ENCODE measurements around the gene EPB41L4A. TPM values are rescaled to one million over a fixed set of nuclear protein-coding genes. Genes with fewer than 3 reads are reported as not detected.

The EPB41L4A gene
- total RNA-seq, 1 experiment from 2014 or later, result 0.87 TPM

DNA sequence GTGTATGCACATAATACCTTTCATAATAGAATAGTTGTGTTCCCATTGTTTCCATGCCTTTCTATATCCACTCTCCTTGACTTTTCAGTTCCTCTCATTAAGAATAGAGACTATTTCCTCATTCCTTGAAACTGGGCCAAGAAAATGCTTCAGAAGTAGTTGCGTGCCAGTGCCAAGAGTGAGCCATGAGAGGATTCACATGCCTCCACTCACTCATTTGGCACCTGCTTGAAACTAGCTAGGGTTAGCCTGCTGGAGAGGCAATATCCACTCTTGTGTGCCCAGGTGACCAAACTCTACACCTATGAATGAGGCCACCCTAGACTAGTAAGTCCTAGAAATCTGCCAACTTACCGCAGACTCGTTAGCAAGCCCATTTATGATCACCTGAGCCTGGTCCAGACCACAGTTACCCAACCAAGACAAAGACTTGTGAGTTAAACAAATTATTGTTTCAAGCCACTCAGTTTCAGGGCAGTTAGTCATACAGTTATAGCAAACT, 276.3 kb downstream of the EPB41L4A start:
- ChIA-PET CTCF (no interaction called here), POLR2A (no interaction called here)
- H3K4me3 ChIP-seq (ENCODE audit: low read depth in 2 of 2, low read length in 2 of 2), result no peak overlapping the region
- intact Hi-C loops (cut with micrococcal nuclease; ENCODE audit: unreplicated experiment) (loop anchor here (10.0 kb wide), 1 partner anchor 458 kb away; no protein-coding TSS in a partner anchor), in situ Hi-C loops (cut with HindIII; ENCODE audit: low pct_unique_long_range_greater_than_20kb, low sequenced_read_pairs) (no loop called here)
- DNase-seq (ENCODE audit: low read depth, low spot score) (no peak), ATAC-seq (no peak)
- H3K27me3 ChIP-seq (ENCODE audit: control insufficient read depth, insufficient read depth, low read length), result no peaks in the 10 kb centered on the region
- no peak overlapping the region for H3K27ac ChIP-seq (ENCODE audit: low read length)
- H3K9me3 ChIP-seq (ENCODE audit: control insufficient read depth, insufficient read depth, low read depth, low read length), result no peaks in the 10 kb centered on the region
- H3K4me1 ChIP-seq (ENCODE audit: control insufficient read depth, insufficient read depth, low read length), result no peaks in the 10 kb centered on the region
- TF ChIP-seq, protein P1, sequence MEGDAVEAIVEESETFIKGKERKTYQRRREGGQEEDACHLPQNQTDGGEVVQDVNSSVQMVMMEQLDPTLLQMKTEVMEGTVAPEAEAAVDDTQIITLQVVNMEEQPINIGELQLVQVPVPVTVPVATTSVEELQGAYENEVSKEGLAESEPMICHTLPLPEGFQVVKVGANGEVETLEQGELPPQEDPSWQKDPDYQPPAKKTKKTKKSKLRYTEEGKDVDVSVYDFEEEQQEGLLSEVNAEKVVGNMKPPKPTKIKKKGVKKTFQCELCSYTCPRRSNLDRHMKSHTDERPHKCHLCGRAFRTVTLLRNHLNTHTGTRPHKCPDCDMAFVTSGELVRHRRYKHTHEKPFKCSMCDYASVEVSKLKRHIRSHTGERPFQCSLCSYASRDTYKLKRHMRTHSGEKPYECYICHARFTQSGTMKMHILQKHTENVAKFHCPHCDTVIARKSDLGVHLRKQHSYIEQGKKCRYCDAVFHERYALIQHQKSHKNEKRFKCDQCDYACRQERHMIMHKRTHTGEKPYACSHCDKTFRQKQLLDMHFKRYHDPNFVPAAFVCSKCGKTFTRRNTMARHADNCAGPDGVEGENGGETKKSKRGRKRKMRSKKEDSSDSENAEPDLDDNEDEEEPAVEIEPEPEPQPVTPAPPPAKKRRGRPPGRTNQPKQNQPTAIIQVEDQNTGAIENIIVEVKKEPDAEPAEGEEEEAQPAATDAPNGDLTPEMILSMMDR (IDR thresholded peaks at IDR 0.05), result no peak
- TF ChIP-seq SIN3A (IDR thresholded peaks at IDR 0.05; ENCODE audit: borderline replicate concordance, insufficient read depth, low read depth, low read length) (no peak), POLR2AphosphoS5 (IDR thresholded peaks at IDR 0.05; ENCODE audit: low read depth, low read length) (no peak), TCF7L2 (IDR thresholded peaks at IDR 0.05; ENCODE audit: low read depth, low read length) (no peak), REST (IDR thresholded peaks at IDR 0.05; ENCODE audit: insufficient read depth in 1 of 2, low read depth in 2 of 2, low read length in 1 of 2) (no peak)
- no peaks in the 10 kb centered on the region for H3K36me3 ChIP-seq (ENCODE audit: control insufficient read depth, insufficient read depth, low read length)
- no TSS peak for BruUV-seq (replicated peaks)

DNA sequence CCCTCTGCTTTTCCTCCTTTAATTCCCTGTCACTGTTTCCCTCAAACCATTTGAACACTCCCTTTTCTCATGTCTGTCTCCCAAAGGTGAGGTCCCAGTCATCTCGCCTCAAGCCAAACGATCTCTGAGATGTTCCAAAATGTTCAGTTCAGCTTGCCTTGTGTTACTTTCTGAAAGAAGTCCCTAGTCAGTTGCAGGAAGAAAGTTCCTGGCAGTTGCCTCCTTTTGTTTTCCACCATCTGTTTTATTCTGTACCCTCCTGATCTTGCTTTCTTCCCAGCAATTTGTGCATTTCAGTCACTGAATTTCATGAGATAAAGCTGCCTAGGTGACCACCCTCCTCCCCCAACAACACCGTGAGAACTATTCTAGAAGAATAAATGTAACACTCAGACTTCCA, 277.5 kb downstream of the EPB41L4A start:
- no peaks in the 10 kb centered on the region for H3K4me1 ChIP-seq (ENCODE audit: control insufficient read depth, insufficient read depth, low read length)
- POLR2A ChIA-PET, result interaction anchor here (0.5 kb wide), 1 partner anchor 138 kb away, joined by 16 read pairs; no protein-coding TSS in a partner anchor

More for the DNA sequence above, 277.5 kb downstream of the EPB41L4A start:
- Histone ChIP-seq H3K9me3 (ENCODE audit: control insufficient read depth, insufficient read depth, low read depth, low read length) (no peaks in the 10 kb centered on the region), H3K27ac (ENCODE audit: low read length) (no peak overlapping the region), H3K4me3 (ENCODE audit: low read depth in 2 of 2, low read length in 2 of 2) (no peak overlapping the region), H3K36me3 (ENCODE audit: control insufficient read depth, insufficient read depth, low read length) (no peaks in the 10 kb centered on the region), H3K27me3 (ENCODE audit: control insufficient read depth, insufficient read depth, low read length) (no peaks in the 10 kb centered on the region)
- CTCF ChIA-PET, result no interaction called here
- BruUV-seq (replicated peaks), result no TSS peak
- intact Hi-C loops (cut with micrococcal nuclease; ENCODE audit: unreplicated experiment), result loop anchor here (10.0 kb wide), 1 partner anchor 457 kb away; no protein-coding TSS in a partner anchor
- in situ Hi-C loops (cut with HindIII; ENCODE audit: low pct_unique_long_range_greater_than_20kb, low sequenced_read_pairs), result no loop called here
- no peak for DNase-seq (ENCODE audit: low read depth, low spot score)
- ATAC-seq, result no peak
- TF ChIP-seq, protein P1 (IDR thresholded peaks at IDR 0.05), result no peak
- TF ChIP-seq SIN3A (IDR thresholded peaks at IDR 0.05; ENCODE audit: borderline replicate concordance, insufficient read depth, low read depth, low read length) (no peak), REST (IDR thresholded peaks at IDR 0.05; ENCODE audit: insufficient read depth in 1 of 2, low read depth in 2 of 2, low read length in 1 of 2) (no peak), POLR2AphosphoS5 (IDR thresholded peaks at IDR 0.05; ENCODE audit: low read depth, low read length) (no peak), TCF7L2 (IDR thresholded peaks at IDR 0.05; ENCODE audit: low read depth, low read length) (no peak)
